ENCODE data around the gene CDC42BPG.
A peak's percentile ranks its signal among the peaks of the same experiment; 100 is the strongest.
"Not testable (repeated sequence)": the region's sequence is repeated elsewhere in the genome, so short reads cannot be mapped to it uniquely, and the experiment has no call there.

The CDC42BPG gene

GRCh38 chr11:64835616-64836447, 8.6 kb downstream of the CDC42BPG start:
- DNase-seq (ENCODE audit: low read depth), result no peak

DNA sequence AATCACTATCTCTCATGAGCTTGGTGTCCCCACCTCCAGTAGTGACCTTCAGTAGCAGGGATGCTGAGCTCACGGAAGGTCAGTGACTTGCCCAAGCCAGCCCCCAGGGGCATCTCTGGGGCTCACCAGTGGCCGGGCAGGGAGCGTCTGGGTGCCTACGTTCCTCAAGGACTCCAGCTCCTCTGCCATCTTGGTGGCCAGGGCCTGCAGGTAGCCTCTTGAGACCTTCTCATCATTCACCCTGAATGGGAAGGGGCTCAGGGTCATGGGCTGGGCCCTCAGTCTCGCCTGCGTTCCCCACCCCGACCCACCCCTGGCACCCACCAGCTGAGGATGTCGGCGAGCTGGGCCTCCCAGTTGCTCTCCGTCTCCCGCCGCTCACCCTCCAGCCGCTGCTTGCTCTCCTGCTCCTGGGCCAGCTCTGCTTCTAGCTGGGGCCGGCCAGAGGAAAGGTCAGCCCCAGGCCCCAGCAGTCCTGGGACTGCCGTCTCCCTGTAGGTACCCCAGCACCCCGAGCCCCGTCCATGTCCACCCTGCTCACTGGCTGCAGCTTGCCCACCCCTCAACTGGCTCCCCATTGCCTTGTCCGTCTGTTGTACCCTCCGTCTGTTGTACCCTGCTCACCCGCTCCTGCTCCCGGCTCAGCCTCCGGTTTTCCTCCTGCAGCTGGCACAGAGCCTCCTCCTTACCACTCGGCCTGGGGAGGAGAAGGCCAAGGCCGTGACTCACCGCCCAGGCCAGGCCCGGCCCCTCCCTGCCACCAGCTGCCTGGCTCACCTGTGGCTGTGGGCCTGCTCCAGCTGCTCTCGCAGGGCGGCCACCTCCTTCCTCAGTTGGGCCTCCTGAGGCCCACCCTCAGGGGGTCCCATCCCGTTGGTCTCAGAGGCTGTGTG, 9.5 kb downstream of the CDC42BPG start:
- DNase-seq (ENCODE audit: low read depth), result no peak

- no peak for DNase-seq (ENCODE audit: low read depth)
Measured at GRCh38 chr11:64834031-64834722, 10.3 kb downstream of the CDC42BPG start.

DNA sequence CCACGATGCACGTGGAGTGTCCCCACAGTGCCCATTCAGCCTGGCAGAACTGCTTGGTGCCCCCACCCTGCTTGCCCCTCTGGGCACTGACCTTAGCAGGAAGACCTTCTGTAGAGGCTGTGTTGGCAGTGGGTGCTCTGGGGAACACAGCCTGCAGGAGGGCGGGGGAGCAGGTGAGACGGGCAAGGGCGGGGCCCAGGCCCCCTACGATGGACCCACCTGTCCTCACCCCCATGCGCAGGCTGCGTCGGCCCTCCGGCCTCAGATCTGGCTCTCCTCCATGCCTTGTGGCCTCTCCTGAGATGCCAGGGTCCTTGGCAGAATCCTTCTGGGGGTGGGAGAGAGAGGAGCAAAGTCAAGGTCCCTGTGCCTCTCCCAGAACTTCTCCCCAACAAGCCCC, 10.9 kb downstream of the CDC42BPG start:
- no peak for DNase-seq (ENCODE audit: low read depth)

DNA sequence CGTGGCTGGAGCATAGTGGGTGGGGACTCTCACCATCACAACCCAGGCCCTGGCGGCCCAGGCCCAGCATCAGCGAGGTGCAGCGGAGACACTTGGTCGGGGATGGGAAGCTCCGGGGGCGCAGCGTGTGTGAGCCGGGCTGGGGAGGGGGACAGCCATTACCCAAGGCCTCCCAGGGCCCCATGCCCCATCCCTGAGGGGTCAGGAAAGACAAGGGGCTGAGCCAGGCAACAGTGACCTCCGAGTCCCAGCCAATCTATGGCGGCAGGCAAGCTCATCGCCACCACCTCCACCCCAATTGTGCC, 11.3 kb downstream of the CDC42BPG start:
- DNase-seq (ENCODE audit: low read depth), result no peak

DNA sequence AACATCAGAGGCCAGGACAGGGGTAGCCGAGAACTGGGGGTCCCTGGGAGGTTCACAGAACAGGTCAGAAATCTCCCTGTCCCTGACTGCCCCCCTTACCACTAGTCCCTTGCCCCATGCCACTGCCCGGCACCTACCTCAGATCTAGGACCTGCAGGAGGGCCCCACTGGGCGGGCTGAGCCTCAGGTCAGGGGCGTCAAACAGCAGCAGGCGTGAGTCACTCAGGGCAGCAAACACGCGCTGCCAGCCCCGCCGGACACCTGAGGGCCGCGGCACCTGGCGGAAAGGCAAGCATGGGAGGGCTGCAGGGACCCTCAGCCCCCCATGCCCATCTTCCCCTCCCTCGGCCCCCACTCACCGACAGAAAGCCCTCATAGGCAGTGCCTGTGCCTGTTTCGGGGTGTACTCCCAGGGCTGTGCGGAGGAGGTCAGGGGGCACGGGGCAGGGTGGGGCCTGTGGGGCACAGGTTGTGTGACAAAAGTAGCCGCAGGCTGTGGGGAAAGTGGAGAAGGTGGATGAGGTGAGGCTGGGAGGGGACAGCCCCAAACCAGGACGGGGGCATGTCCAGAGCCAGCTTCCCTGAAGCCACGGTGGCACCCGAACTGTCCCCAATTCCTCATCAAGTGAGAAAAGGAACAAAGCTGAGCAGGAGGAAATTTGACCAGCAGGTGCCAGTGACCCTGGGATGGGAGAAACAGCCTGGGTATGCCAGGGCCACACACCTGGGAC, 11.8 kb downstream of the CDC42BPG start:
- no peak for DNase-seq (ENCODE audit: low read depth)

DNA sequence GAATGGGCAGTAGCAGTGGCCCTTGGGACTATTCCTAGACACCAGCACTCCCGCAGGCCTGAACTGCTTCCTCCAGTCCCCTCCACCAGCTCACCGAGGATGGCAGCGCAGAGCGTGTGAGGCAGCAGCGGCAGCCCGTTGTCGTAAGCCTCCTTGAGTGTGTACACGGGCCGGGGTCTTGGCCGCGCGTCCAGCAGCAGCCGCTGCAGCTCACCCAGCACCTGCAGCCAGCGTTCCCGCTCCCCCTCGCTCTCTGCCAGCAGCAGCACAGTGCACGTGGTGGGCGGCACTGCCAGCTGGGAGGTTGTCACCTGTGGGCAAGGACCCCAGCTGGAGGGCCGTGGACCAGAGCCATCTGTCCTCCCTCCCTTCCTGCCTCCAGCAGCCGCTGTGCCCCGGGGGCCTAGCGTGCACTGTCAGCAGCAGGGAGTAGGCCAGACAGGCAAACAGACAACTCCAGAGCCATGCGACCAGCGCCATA, 13.0 kb downstream of the CDC42BPG start:
- DNase-seq (ENCODE audit: low read depth), result no peak

GRCh38 chr11:64829536-64830251, 14.8 kb downstream of the CDC42BPG start:
- no peak for DNase-seq (ENCODE audit: low read depth)

DNA sequence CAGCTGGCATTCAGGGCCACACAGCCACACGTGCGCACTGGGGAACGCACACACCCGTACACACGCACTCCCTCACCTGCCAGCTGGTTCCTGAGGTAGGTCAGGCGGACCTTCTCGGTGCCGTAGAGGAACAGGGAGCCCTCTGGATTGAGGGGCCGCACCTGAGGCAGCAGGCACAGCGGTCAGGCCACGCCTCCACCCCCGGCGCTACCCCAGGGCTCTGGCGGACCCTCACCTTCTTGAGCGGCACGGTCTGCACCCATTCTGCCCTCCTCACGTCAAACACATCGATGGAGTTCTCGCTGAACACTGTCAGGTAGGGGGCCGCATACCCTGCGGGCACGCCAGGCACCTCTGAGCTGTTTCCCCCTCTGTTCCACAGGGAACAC, 17.0 kb downstream of the CDC42BPG start:
- no peak for DNase-seq (ENCODE audit: low read depth)

DNA sequence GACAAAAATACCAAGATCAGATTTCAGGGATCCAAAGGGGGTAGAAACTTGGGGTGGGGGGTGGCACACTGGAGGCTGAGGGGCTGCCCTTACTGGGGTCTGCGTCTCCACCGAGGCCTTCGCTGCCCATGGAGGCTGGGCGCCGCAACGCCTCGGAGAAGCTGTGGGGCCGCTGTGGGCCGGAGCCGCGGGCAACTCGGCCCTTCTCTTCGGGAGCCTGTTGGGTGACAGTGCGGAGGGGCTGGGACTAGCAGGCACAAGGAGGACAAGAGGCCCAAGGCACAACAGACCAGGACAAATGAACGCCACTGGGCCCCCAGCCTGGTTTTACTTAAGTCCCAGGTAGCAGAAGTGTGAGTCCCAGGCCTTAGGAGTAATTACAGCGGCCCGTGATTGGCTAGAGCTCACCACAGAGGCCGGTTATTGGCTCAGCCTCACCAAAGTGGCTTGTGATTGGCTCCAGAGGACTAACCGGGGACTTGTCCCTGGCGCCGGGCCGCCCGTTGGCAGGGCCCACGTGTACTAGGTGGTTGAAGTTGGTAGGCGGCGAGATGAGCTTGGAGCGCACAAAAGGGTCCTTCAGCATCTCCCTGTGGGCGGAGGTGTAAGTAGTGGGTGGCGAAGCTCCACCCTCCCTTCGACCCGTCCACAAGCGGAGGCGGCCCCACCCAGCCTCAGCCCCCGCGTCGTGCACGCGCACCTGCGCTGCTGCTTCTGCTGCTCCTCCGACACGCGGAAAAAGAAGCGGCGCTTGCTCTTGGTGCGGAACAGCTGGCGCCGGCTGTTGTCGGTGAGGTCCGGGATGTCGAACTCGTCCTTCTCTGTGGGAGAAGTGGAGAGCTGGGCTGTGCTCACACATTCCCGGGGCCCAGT, 17.6 kb downstream of the CDC42BPG start:
- DNase-seq (ENCODE audit: low read depth), result no peak

DNA sequence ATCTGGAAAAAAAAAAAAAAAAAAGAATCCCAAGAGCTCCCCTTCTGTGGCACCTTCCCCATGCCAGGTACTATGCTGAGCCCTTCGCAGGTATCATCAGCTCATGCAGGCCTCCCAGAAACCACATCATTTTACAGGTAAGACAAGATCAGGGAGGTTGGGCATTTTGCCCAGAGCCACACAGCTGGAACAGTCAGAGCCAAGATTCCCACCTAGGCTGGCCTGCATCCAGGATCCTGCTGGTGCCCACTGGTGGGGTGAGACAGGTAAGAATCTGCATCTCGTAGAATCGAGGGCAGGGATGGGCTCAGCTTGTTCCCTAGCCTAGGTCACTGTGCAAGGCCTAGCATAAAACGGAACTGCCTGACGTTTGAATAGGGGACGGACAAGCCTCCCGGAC, 18.4 kb downstream of the CDC42BPG start:
- no peak for DNase-seq (ENCODE audit: low read depth)

DNA sequence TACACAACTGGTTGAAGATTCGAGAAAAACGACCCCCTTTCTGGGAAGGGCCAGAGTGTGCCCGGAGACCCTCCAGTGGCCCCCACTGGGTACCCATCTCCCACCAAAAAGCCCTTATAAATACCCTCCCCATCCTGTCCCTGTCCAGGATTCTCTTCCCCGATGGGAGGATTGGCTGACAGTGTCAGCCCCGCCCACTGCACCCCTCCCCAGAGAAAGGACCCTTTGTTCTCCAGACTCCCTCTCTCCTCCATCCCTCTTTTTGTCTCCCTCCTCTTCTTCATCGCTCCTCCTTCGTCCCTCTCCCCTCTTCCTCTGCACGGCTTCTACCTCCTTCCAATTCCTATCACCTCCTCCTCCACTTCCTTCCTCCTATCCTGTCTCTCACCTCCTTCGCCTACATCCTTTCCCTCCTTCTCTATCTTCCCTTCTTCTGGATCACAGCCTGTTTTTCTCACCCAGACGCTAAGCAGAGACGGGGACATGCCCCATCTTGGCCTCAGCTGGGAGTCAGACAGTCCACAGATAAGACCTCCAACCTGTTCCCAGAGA, 20.8 kb downstream of the CDC42BPG start:
- DNase-seq (ENCODE audit: low read depth), result no peak

- DNase-seq (ENCODE audit: low read depth), result no peak
Measured at GRCh38 chr11:64817476-64817875, 27.0 kb downstream of the CDC42BPG start.

- not testable (repeated sequence) for DNase-seq (ENCODE audit: low read depth)
Measured at GRCh38 chr11:64815433-64815832, 29.0 kb downstream of the CDC42BPG start.

- DNase-seq (ENCODE audit: low read depth), result no peak
Measured at GRCh38 chr11:64814712-64815187, 29.7 kb downstream of the CDC42BPG start.

- no peak for DNase-seq (ENCODE audit: low read depth)
Measured at GRCh38 chr11:64813826-64814225, 30.6 kb downstream of the CDC42BPG start.

DNA sequence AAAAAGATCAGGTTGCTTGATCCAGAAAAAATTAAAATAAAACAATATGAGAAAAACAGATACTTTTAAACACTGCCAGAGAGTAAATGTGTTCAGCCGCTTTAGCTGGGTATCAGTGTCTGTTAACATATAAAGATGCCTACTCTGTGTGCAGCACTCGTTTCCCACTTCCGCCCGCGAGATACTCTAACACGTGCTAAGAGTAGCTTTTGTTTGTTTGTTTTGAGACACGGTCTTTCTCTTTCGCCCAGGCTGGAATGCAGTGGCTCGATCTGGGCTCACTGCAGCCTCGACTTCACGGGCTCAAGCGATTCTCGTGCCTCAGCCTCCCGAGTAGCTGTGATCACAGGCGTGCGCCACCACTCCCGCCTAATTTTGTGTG, 33.6 kb downstream of the CDC42BPG start:
- DNase-seq (ENCODE audit: low read depth), result no peak

DNA sequence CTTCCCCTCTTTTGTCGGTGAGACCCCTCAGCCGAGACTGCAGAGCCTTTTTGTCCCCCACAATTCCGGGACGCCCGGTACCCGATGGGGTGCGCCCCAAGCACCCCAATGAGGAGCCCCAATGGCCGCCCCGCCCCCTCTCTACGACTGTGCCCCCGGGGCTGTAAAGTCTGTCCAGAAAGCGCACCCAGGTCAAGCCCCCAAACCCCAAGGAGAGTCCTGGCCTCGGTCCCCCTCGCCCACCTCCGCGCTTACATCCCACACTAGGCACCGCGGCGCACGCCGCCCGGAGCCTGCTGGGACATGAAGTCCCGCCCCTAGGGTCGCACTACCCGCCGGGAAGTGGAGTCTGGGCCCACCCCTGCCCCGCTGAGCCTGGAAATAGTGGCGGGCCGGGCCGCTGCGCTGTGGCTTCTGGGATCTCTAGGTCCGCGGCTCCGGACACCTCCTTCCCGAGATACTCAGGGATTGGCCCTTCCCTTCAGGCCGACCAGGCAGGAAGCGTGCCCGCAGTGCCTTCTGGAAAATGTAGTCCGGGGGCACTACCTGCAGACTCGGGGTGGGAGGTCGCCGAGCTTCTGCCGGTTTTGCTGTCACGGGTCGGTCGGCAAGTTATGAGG, 34.1 kb downstream of the CDC42BPG start, which contains the start of gene MEN1:
Gene MEN1, minus strand, starts transcription at position 281 of the 620 bp plus-strand sequence. CDS start 442 bp downstream, outside the sequence.
- peak; percentile 72 for DNase-seq (ENCODE audit: low read depth)

GRCh38 chr11:64809781-64810241, 34.6 kb downstream of the CDC42BPG start:
- DNase-seq (ENCODE audit: low read depth), result no peak
